NCI-H2227 treated with DMSO at 0.1 percent for 48 hours (cell line): ENCODE measurements around the gene LGALS1.
A peak's percentile ranks its signal among the peaks of the same experiment; 100 is the strongest.

Experiments used
- DNase-seq: peaks from one replicate; lab custom pipeline; 2025; lab: John Stamatoyannopoulos, UW

The LGALS1 gene

DNA sequence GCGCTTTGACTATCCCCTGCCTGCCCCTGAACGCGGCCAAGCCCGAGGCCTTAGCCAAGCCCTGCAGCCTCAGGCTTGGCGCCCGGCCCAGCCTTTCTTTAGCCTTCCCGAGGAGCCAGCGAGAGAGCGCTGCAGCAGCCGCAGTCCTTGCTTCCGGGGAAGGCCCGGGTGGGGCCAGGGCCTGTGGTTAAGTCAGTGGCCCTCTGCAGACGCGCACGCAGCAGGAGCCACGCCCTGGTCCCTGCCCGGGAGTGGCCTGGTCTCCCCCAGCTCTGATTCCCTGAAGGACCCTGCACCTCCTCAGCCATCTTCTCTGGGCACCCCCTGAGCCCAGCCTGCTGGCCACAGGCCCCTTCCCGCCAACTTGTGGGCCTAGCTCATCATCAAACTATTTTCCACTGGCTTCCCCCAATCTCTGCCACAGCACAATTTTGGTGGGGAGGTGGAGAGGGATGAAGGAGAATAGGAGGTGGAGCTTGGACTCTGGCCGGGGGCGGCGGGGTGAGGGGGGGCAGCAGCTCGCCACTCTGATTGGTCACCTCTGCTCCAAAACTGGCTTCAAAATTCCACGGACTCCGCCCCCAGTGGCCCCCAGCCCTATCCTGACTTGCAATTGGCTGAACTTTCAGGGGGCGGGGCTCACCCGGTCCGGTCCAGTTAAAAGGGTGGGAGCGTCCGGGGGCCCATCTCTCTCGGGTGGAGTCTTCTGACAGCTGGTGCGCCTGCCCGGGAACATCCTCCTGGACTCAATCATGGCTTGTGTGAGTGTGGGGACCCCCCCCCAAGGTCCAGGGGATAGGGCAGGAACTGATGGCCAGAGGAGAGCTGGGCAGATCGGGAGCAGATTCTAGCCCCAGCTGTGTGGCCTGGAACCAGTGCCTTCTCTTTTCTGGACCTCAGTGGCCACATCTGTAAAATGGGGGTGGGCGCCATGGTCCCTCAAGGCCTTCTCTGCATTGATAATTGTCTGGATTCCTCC is at the start of gene LGALS1:
Gene LGALS1 (plus strand): TSS at position 686 of the 979 bp plus-strand sequence. CDS start 67 bp downstream, at position 753.
- peak; percentile 19 for DNase-seq

DNA sequence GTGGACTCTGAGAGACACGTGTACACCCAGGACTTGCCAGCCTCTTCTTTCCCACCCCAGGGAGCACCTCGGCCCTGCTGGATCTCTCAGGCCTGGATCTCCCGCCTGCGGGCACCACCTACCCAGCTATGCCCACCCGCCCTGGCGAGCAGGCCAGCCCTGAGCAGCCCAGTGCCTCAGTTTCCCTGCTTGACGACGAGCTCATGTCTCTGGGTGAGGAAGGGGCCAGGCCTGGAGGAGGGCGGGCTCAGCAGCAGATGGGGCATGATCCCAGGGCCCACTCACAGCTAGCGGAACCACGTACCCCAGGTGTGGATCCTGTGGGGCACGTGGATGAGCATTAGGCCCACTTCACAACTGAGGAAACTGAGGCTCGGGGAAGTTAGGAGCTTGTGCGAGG is 49.7 kb upstream of the LGALS1 start:
- DNase-seq, result no peak

- no peak for DNase-seq
These were observed 49.3 kb upstream of the LGALS1 start for GRCh38 chr22:37626144-37626543.

- no peak for DNase-seq
These were observed 48.8 kb upstream of the LGALS1 start for GRCh38 chr22:37626556-37627075.

GRCh38 chr22:37627121-37627520 is 48.3 kb upstream of the LGALS1 start:
- no peak for DNase-seq

- DNase-seq, result no peak
These were observed 47.9 kb upstream of the LGALS1 start for GRCh38 chr22:37627545-37627944.

GRCh38 chr22:37628830-37629229 is 46.6 kb upstream of the LGALS1 start:
- no peak for DNase-seq

- DNase-seq, result no peak
These were observed 45.5 kb upstream of the LGALS1 start for GRCh38 chr22:37629928-37630327.

DNA sequence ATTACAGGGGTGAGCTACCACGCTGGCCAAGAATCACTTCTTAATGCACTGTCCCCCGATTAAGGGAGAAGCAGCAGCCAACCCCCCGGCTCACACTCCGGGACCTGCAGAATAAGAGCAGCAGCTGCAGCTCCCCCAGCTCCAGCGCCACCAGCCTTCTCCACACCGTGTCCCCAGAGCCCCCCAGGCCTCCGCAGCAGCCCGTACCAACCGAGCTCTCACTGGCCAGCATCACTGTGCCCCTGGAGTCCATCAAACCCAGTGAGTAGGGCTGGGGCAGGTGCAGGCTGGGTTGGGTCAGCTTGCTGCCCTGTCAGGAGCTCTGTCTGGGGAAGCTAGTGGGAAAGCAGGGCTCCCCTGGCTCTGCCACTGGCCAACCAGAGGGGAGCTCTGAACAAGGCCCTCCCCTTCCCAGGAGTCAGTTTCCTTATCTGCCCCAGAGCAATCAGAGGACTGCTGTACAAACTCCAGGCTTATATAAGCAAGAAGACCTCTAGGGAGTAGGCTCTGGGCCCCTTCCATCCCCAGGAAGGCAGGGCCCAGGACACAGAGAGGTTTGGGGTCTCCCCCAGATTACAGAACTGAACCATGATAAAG is 44.5 kb upstream of the LGALS1 start:
- DNase-seq, result no peak

GRCh38 chr22:37631448-37632173 is 43.8 kb upstream of the LGALS1 start:
- DNase-seq, result no peak

GRCh38 chr22:37632174-37633088 is 43.0 kb upstream of the LGALS1 start:
- DNase-seq, result no peak

- DNase-seq, result no peak
These were observed 42.3 kb upstream of the LGALS1 start for GRCh38 chr22:37633089-37633624.

DNA sequence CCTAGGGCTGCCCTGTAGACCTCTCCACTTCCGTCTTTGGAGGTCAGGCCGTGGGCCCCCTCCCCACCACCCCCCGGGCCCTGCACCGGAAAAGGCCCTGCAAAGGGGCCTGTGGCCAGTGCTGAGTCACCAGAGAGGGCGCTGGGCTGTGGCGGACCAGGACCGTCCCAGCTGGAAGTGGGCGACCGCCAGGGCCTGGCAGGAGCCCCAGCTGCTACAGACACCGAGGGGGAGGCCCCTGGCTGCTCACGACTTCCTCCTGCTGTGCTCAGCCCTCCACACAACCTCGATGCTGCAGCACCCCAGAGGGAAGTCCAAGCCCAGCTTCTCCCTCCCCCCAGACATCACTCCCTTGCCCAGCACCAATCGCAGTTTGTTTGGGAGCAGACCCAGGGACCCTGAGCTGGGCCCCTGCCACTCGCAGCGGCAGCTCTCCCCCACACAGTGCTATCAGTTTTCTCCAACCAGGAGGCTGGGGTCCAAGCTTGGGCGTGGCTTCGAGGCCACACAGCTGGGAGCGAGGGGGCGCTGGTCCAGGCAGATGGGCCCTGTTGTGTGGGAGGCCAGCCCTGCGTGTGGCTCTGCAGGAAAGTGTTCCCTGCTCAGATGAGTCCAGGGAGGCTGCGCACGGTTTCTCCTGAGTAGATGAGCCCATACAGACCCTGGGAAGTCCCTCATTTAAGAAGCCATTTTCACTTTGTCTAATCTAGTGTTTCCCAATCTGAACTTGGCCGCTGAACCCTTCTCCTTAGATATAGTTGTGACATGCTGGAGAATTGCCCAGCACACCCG is 41.6 kb upstream of the LGALS1 start:
- no peak for DNase-seq

GRCh38 chr22:37634417-37634924 is 41.0 kb upstream of the LGALS1 start:
- DNase-seq, result no peak

DNA sequence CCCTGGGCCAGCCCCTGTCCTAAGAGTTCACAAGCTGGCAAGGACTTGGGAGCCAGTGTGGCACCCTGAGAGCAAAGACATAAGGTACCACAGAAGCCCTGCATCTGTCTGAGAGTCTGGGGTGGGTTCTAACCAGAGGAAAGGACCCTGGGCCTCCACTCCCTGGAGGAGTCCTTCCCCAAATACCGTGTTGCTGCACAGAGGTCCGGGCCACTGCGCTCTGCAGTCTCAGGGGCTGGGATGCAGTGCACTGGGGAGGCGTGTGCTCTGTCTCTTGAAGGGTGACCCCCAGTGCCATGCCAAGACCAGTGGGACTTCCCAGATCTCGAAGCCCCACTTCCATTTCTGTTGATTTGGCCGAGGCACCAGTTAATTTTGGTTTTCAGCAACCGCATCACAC is 40.3 kb upstream of the LGALS1 start:
- no peak for DNase-seq

- no peak for DNase-seq
These were observed 39.1 kb upstream of the LGALS1 start for GRCh38 chr22:37636186-37636948.

GRCh38 chr22:37636949-37637273 is 38.5 kb upstream of the LGALS1 start:
- no peak for DNase-seq

DNA sequence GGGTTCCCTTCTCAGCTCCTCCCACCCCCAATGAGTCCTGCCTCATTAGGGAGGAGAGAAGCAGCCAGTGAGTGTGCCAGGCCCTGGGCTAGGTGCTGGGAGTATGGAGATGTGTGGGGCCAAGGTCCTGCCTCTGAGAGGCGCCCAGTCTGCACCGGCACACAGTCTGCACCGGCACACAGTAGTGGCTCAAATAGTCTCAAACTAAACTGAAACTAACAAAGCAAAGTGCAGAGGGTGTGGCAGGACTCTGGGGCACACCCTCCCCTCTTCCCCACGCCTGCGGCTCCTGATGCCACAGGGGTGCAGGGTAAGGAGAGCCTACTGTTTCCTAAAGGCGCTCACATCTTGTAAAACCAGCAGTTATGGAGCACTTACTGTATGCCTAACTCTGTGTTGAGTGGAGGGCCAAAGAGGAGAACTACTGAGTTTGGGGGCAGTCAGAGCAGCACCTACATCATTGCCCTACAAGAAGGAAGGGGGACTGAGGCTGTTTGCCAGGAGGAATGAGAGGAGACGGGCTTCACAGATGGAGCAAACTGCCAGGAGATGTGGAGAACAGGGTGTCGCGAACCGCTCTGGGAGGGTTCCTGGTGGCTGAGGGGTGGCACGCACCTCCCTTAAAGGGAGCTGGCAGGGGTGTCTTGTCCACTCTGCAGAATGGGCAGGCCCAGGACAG is 36.9 kb upstream of the LGALS1 start:
- DNase-seq, result no peak
